GM18520 (cell line): ENCODE data around the gene CHD6.

Experiments used
- ATAC-seq: cut with Tn5 transposase; IDR thresholded peaks from one replicate; pipeline ENCODE4 v1.9.1; 2021; ENCODE audit not compliant: unreplicated experiment

CHD6 gene

GRCh38 chr20:41621971-41622370 is 3.8 kb upstream of the CHD6 start:
- ATAC-seq, result no peak

GRCh38 chr20:41621421-41621820 is 3.2 kb upstream of the CHD6 start:
- no peak for ATAC-seq

DNA sequence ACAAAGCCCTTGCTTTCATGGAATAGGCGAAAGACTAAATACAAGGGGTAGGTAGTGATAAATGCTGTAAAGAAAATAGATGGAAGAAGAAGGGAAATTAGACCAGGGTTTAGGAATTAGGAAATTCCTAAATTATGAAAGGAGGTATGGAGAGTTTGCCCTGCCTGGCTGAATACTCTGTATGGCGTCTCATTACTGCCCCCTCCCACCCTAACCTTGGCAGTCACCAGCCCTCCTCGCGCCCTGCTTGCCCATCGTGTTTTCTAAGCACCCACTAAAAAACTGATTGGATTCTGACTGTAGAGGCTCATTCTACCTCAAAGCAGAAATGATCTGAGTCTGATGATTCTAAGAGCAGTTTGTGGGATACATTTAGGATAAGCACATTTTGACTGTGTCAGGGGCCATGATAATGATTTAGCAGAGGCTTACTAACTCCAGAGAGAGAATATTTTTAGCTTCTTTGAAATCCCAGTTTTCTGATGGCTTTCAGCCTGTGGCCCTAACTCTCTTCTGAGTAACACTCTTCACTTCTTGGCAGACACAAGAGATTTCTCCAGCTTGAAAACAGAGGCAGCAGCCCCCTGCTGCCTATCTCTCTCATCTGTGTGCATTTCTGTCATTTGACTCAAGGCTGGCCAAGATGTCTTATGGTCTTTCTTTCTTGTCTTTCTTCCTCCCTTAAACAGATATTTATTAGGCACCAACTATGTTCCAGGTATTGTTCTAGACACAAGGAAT is 1.4 kb upstream of the CHD6 start:
- no peak for ATAC-seq

DNA sequence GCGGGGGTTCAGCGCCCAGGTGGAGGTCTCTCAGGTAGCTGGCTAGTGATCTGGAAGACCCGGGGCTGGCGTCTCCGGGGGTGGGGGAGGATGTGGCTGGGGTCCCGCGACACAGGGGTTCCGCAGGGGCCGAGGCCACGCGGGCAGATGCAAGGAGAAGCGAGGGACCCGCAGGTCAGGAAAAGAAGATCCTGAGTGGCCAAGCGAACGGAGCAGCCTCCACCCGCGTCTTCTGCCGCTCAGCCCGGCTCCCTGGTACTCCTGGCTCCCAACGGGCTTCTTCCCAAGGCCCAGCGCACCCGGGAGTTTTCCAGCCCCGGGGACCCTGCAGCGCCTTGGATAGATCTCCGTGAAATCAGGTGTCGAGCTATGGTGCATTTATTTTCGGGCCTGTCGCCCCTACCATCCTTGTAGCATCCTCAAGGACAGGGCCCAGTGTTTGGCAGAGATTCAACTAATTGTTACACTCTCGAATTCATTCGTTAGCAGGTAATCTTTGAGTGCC is 682 bp upstream of the CHD6 start:
- no peak for ATAC-seq

DNA sequence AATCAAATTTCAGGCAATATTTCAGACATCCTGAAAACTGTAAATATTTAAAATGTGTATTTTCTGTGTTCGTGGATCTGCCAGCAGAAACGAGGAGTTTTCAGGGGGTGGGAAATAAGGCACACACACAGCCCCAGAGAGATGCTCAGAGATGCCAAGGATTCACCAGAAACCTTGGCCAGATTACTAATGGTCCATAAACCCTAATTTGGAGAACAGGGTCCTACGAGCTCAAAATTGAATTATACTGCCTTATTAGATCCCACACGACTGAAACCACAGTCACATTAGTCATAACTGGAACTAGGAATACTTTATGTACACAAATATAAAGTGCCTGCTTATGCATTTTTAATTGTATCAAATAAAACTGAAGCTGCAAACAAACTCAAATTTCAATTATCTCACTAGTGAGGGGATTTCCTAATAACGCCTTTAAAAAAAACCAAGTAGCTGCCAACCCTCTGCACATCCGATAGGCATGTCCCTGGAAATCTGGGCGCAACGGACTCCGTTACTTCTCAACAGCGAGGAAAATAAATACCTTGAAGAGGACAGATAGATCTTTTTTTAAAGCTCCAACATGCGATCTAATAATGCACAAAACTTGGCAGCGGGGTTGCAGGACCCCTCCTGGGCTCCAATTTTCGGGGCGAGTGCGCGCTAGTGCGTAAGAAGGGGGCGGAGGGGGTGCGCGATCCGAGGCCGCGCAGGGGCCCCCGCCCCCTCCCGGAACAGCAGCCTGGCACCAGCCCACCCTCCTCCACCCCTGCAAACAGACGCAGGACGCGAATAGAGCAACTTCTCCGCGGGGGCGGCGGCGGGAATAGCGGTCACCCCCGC is 897 bp downstream of the CHD6 start:
- ATAC-seq, result no peak

GRCh38 chr20:41616228-41616627 is 1.9 kb downstream of the CHD6 start:
- no peak for ATAC-seq

GRCh38 chr20:41615676-41616075 is 2.5 kb downstream of the CHD6 start:
- no peak for ATAC-seq

GRCh38 chr20:41615110-41615509 is 3.1 kb downstream of the CHD6 start:
- no peak for ATAC-seq

- ATAC-seq, result no peak
Measured at GRCh38 chr20:41613321-41613720, 4.9 kb downstream of the CHD6 start.

- ATAC-seq, result no peak
Measured at GRCh38 chr20:41609474-41609873, 8.7 kb downstream of the CHD6 start.

- ATAC-seq, result no peak
Measured at GRCh38 chr20:41608606-41609005, 9.6 kb downstream of the CHD6 start.

DNA sequence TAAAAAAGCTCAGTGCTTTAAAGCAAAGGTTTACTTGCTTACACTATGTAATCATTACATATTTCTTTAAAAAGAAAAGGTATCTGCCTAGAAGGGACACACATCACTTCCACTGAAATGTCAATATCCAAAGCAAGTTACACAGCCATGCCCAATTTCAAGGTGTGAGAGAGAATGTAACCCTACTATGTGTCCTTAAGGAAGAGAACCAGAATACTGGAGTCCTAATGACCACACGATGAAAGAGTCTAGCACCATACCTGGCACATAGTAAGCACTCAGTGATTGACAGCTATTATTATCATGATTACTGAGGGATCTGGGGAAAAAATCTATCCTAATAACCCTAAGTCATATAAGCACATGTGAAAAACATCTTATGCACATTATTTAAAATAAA is 10.4 kb downstream of the CHD6 start:
- ATAC-seq, result no peak

DNA sequence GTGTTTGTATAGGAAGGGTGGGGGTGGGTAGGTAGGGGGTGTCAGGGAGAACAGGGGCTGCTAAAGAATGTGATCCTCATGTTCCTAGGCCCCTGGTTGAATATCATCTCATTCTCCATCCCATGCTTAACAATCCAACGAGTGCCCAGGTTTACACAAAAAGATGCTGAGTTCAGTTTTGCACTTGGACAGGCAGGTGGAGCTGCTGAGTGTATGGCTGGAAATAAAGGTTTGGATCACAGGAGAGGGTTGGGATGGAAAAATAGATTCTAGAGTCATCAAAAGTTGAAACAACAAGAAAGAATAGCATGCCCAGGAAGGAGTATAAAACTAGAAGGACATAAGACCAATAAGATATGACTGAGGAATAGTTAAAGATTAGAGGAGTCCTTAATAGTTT is 14.2 kb downstream of the CHD6 start:
- ATAC-seq, result no peak

GRCh38 chr20:41601742-41602141 is 16.4 kb downstream of the CHD6 start:
- no peak for ATAC-seq

GRCh38 chr20:41600926-41601631 is 17.1 kb downstream of the CHD6 start:
- no peak for ATAC-seq

- no peak for ATAC-seq
Measured at GRCh38 chr20:41599699-41600104, 18.5 kb downstream of the CHD6 start.

DNA sequence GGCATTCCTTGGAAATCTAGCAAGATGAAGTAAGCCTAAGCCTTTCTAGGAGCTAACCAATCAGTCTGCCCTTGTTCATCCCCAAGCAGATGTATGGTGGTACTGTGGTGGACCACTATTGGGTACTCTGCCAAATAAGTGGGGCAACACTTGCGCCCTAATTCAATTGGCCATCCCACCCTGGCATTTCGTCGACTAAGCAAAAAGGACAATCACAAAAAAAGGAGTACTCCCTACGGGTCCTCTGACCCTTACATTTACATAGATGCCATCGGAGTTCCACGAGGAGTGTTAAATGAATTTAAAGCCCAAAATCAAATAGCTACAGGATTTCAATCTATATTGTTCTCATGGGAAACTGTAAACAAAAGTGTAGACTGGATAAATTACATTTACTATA is 19.5 kb downstream of the CHD6 start:
- no peak for ATAC-seq

DNA sequence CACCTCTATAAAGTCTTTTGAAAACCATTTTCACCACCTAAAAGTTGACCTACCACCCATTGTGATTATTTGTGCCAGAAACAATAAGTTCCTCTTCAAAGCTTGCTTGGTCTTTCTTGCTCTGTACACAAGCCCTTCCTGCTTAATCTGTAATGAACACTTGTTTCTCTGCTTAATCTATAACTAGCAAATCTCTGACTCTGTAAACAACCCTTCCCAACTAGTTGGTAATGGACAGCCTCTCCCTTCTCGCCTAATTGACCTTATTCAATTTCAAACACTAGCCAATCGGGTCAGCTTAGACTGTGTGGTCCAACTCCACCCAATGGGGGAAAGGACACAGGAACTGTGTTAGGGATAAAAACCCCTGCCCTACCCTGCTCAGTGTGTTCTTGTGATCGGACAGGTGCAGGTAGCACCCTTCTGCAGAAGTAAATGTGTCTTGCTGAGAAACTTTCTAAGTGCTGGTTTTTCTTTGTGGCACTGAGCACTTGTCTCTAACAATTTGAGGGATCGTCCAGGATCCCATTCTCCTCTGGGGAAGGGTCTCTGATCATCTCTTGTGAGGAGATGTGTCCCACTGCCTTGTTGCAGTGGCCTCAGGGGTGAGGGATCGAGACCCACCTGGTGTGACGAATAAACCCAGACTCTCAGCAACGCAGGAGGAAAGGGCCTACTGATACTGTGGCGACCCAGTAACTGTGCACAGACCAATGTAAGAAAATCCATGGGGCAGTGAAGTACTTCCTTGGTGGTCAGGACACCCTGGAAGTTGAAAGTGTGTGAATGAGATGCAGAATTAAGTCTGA is 23.5 kb downstream of the CHD6 start:
- no peak for ATAC-seq

- no peak for ATAC-seq
Measured at GRCh38 chr20:41592516-41593216, 25.5 kb downstream of the CHD6 start.

- ATAC-seq, result no peak
Measured at GRCh38 chr20:41587956-41588355, 30.2 kb downstream of the CHD6 start.
